A549 treated with DMSO at 1 μM for 4 hours (cell line): ENCODE data around the gene RTL9. TPM values are rescaled to one million over a fixed set of nuclear protein-coding genes. Genes with fewer than 3 reads are reported as not detected.

ENCODE experiments used
- total RNA-seq: library from RNA; stranded (reverse); fragments of 200-300 nt; extraction: Qiagen RNA extraction; gene quantifications from 5 replicates; pipeline ENCODE4 v1.2.3, GENCODE V29; 2022; ENCODE audit warnings: low read depth

RTL9 gene
- total RNA-seq: 0.03 to 0.13 TPM (median 0.07 TPM) in 5 replicates

GRCh38 chrX:110358548-110358947 lies at the start of gene RTL9:
Gene RTL9 (plus strand): TSS chrX:110358848. CDS start chrX:110450618, 91,770 bp downstream.

GRCh38 chrX:110317820-110318663 lies 40.6 kb upstream of the RTL9 start, which contains the start of gene AMMECR1:
Gene AMMECR1 (minus strand): TSS chrX:110318085. CDS start chrX:110318071, 14 bp downstream.

Other genes starting within 250 kb of the RTL9 start
- gene AMMECR1, start 40.8 kb upstream of the RTL9 start, total RNA-seq: 7.7 to 9.4 TPM (median 8.5 TPM) in 5 replicates